K562 (cell line): ENCODE results near the gene MFSD2B. TPM values are rescaled to one million over a fixed set of nuclear protein-coding genes. Genes with fewer than 3 reads are reported as not detected.

Experiments
- CREB1 ChIP-seq, 2 experiments: sonication (generic) in 1 of 2; formaldehyde crosslinking in 1 of 2; IDR thresholded peaks; 2 replicates each; pipeline versions ENCODE4 v1.6.1 to v1.8.0; 2012 to 2022; ENCODE audit warnings: inconsistent platforms in 1 of 2, mild to moderate bottlenecking in 1 of 2, missing genetic modification reagents in 1 of 2, moderate library complexity in 1 of 2
- KAT2B ChIP-seq: IDR thresholded peaks from one replicate; pipeline ENCODE4 v1.6.1; 2012; ENCODE audit warnings: low read depth, mild to moderate bottlenecking, control low read depth, inconsistent platforms, low read length, moderate library complexity
- NFIX ChIP-seq: fragments of 250-450 bp; sonication (Bioruptor Pico); IDR thresholded peaks from 2 replicates; pipeline ENCODE4 v1.4.0; 2020; ENCODE audit warnings: low read depth, mild to moderate bottlenecking, moderate library complexity
- PML ChIP-seq: IDR thresholded peaks from 2 replicates; pipeline ENCODE4 v1.6.1; 2012; ENCODE audit warnings: low read length, inconsistent platforms
- POU5F1 ChIP-seq: fragments of 150-350 bp; IDR thresholded peaks from 2 replicates; pipeline ENCODE4 v1.6.1; 2014; ENCODE audit warnings: borderline replicate concordance, low read length, low read depth, mild to moderate bottlenecking; ENCODE audit not compliant: partially characterized antibody
- PPARD ChIP-seq: fragments of 250-450 bp; sonication (Bioruptor Pico); IDR thresholded peaks from 2 replicates; pipeline ENCODE4 v1.8.0; 2022; ENCODE audit warnings: inconsistent platforms, mild to moderate bottlenecking, moderate library complexity
- RREB1 ChIP-seq: fragments of 250-450 bp; sonication (Bioruptor Pico); IDR thresholded peaks from 2 replicates; pipeline ENCODE4 v1.4.0; 2020
- TAF15 ChIP-seq: fragments of 200-400 bp; formaldehyde crosslinking; IDR thresholded peaks from 2 replicates; pipeline ENCODE4 v1.6.1; 2017; ENCODE audit warnings: mild to moderate bottlenecking, low read depth, low read length, moderate library complexity
- TOE1 ChIP-seq, 2 experiments: fragments of 450-650 bp in 1 of 2; sonication (generic) in 1 of 2; formaldehyde crosslinking in 1 of 2; IDR thresholded peaks; 2 replicates each; pipeline versions ENCODE4 v1.7.1 to v1.8.0; 2016 to 2022; ENCODE audit warnings: borderline replicate concordance in 2 of 2, mild to moderate bottlenecking in 2 of 2, antibody characterized with exemption in 1 of 2, inconsistent platforms in 1 of 2, low read depth in 1 of 2, missing genetic modification reagents in 1 of 2, moderate library complexity in 1 of 2
- ZNF124 ChIP-seq: sonication (generic); formaldehyde crosslinking; IDR thresholded peaks from 2 replicates; pipeline ENCODE4 v1.8.1; 2022; ENCODE audit warnings: missing genetic modification reagents
- ZNF274 ChIP-seq: IDR thresholded peaks from 2 replicates; pipeline ENCODE4 v1.6.1; 2011; ENCODE audit warnings: low read depth, mild to moderate bottlenecking, low read length, moderate library complexity, borderline replicate concordance
- ZNF311 ChIP-seq: fragments of 250-450 bp; sonication (Bioruptor Pico); IDR thresholded peaks from 2 replicates; pipeline ENCODE4 v1.4.0; 2020; ENCODE audit warnings: mild to moderate bottlenecking, moderate library complexity
- ZNF436 ChIP-seq: fragments of 250-450, 450-650 bp; sonication (Bioruptor Pico); formaldehyde crosslinking; IDR thresholded peaks from 2 replicates; pipeline ENCODE4 v1.7.0; 2020; ENCODE audit warnings: mild to moderate bottlenecking
- ZNF75A ChIP-seq: fragments of 450-650 bp; formaldehyde crosslinking; IDR thresholded peaks from 2 replicates; pipeline ENCODE4 v1.4.0; 2020; ENCODE audit warnings: mild to moderate bottlenecking
- polyA plus RNA-seq, 8 experiments: library from polyadenylated mRNA; depleted of rRNA in 4 of 8; stranded (reverse) in 5 of 8; unstranded in 3 of 8; fragments of >200 nt; fragmentation: Nextera tagmentation in 2 of 8; fragmentation: Illumina TruSeq in 1 of 8; extraction: Ambion mirVana in 2 of 8; extraction: Trizol in 1 of 8; gene quantifications; 2 replicates each; pipeline versions ENCODE4 v1.2.1 to v1.2.3, GENCODE V29; 2011 to 2014; ENCODE audit warnings: inconsistent platforms in 1 of 8, missing spikeins in 1 of 8
- total RNA-seq, 7 experiments: library from RNA; depleted of rRNA in 6 of 7; stranded (reverse); fragments of >200 nt in 6 of 7; fragmentation: Illumina TruSeq in 2 of 7; extraction: Trizol in 2 of 7; gene quantifications; 2 replicates each; pipeline versions ENCODE4 v1.2.1 to v1.2.3, GENCODE V29; 2011 to 2021; ENCODE audit warnings: low replicate concordance in 1 of 7
- TF ChIP-seq, protein P1 (sequence below): fragments of 150-350 bp; IDR thresholded peaks from 2 replicates; pipeline ENCODE4 v1.6.1; 2014; ENCODE audit warnings: low read depth, mild to moderate bottlenecking, low read length, borderline replicate concordance
- TF ChIP-seq, protein P2 (sequence below): fragments of 250-450 bp; sonication (Bioruptor Pico); IDR thresholded peaks from 2 replicates; pipeline ENCODE4 v1.8.0; 2022; ENCODE audit warnings: inconsistent platforms, mild to moderate bottlenecking, moderate library complexity, borderline replicate concordance

Gene MFSD2B
- total and polyA plus RNA-seq, 9 of the 15 experiments (the other 6 are each of a cell fraction or from before 2014, with no cell fraction given) = 2.6 to 10.9 (median 6.8) TPM

- TF ChIP-seq NFIX = no peak
- peak; percentile 55 for TF ChIP-seq TOE1 (IDR thresholded peaks at IDR 0.05; ENCODE audit: borderline replicate concordance)
- TF ChIP-seq TOE1 (CRISPR knock-in tag; IDR thresholded peaks at IDR 0.05; ENCODE audit: borderline replicate concordance, low read depth) = no peak
- TF ChIP-seq PPARD = no peak
- no peak for TF ChIP-seq ZNF436 (CRISPR knock-in tag)
- TF ChIP-seq, protein P1, sequence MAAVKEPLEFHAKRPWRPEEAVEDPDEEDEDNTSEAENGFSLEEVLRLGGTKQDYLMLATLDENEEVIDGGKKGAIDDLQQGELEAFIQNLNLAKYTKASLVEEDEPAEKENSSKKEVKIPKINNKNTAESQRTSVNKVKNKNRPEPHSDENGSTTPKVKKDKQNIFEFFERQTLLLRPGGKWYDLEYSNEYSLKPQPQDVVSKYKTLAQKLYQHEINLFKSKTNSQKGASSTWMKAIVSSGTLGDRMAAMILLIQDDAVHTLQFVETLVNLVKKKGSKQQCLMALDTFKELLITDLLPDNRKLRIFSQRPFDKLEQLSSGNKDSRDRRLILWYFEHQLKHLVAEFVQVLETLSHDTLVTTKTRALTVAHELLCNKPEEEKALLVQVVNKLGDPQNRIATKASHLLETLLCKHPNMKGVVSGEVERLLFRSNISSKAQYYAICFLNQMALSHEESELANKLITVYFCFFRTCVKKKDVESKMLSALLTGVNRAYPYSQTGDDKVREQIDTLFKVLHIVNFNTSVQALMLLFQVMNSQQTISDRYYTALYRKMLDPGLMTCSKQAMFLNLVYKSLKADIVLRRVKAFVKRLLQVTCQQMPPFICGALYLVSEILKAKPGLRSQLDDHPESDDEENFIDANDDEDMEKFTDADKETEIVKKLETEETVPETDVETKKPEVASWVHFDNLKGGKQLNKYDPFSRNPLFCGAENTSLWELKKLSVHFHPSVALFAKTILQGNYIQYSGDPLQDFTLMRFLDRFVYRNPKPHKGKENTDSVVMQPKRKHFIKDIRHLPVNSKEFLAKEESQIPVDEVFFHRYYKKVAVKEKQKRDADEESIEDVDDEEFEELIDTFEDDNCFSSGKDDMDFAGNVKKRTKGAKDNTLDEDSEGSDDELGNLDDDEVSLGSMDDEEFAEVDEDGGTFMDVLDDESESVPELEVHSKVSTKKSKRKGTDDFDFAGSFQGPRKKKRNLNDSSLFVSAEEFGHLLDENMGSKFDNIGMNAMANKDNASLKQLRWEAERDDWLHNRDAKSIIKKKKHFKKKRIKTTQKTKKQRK = peak; percentile 68; the same call in 1 of the 2 replicates
- no peak for TF ChIP-seq ZNF124
- TF ChIP-seq ZNF75A = no peak
- no peak for TF ChIP-seq ZNF274
- TF ChIP-seq CREB1 (IDR thresholded peaks at IDR 0.05) = no peak
- TF ChIP-seq CREB1 (CRISPR knock-in tag; IDR thresholded peaks at IDR 0.05) = no peak
- no peak for TF ChIP-seq RREB1 (CRISPR knock-in tag)
- TF ChIP-seq PML = peak; percentile 62
- no peak for TF ChIP-seq ZNF311
- TF ChIP-seq TAF15 = no peak
- no peak for TF ChIP-seq POU5F1
- TF ChIP-seq, protein P2, sequence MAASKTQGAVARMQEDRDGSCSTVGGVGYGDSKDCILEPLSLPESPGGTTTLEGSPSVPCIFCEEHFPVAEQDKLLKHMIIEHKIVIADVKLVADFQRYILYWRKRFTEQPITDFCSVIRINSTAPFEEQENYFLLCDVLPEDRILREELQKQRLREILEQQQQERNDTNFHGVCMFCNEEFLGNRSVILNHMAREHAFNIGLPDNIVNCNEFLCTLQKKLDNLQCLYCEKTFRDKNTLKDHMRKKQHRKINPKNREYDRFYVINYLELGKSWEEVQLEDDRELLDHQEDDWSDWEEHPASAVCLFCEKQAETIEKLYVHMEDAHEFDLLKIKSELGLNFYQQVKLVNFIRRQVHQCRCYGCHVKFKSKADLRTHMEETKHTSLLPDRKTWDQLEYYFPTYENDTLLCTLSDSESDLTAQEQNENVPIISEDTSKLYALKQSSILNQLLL (CRISPR knock-in tag) = no peak
- TF ChIP-seq KAT2B = no peak
Observed at GRCh38 chr2:24046930-24047702, 37.2 kb downstream of the MFSD2B start, which contains the start of gene WDCP (continued).
